Naive thymus-derived CD4-positive, alpha-beta T cell (primary cell): ENCODE data around the gene MEI4. TPM values are rescaled to one million over a fixed set of nuclear protein-coding genes. Genes with fewer than 3 reads are reported as not detected.

Experiments
- ATAC-seq: fragments of 150-1000 bp; cut with Tn5 transposase; 2 replicates; pipeline ENCODE4 v1.10.0; 2021; ENCODE audit warnings: mild to moderate bottlenecking, moderate library complexity
- CTCF ChIA-PET: fragments of 350-600 bp; sonication (Branson Sonifier 250); formaldehyde crosslinking; loops from one replicate; lab custom pipeline; 2021; ENCODE audit warnings: antibody characterized with exemption; lab: Charles Lee
- POLR2A ChIA-PET: fragments of 350-600 bp; sonication (Branson Sonifier 250); formaldehyde crosslinking; loops from one replicate; lab custom pipeline; 2021; ENCODE audit warnings: antibody characterized with exemption, inconsistent platforms; lab: Charles Lee
- DNase-seq, 9 donors: peaks; one replicate each; pipeline versions ENCODE4 v3.0.0 to v3.0.0-alpha.2; 2020 to 2022; ENCODE audit warnings: mixed read lengths in 1 of 9
- H3K27ac ChIP-seq: one replicate; pipeline ENCODE4 v1.7.0; 2013; ENCODE audit warnings: mild to moderate bottlenecking, low read depth, low read length, moderate library complexity
- H3K27me3 ChIP-seq, 2 donors: one replicate each; pipeline ENCODE4 v1.7.0; 2013; ENCODE audit warnings: low read length in 2 of 2, mild to moderate bottlenecking in 2 of 2, moderate library complexity in 2 of 2; ENCODE audit not compliant: control insufficient read depth in 2 of 2, insufficient read depth in 2 of 2
- H3K36me3 ChIP-seq, 3 experiments: 1 replicate in 2 of 3; 2 replicates in 1 of 3; pipeline ENCODE4 v1.7.0; 2013; ENCODE audit warnings: low read length in 3 of 3, mild to moderate bottlenecking in 3 of 3, moderate library complexity in 1 of 3; ENCODE audit not compliant: insufficient read depth in 3 of 3, control insufficient read depth in 2 of 3
- H3K4me1 ChIP-seq, 2 donors: one replicate each; pipeline ENCODE4 v1.7.0; 2013; ENCODE audit warnings: low read length in 2 of 2, mild to moderate bottlenecking in 2 of 2, moderate library complexity in 1 of 2; ENCODE audit not compliant: control insufficient read depth in 2 of 2, insufficient read depth in 2 of 2
- H3K4me3 ChIP-seq: 2 replicates; pipeline ENCODE4 v1.7.0; 2013; ENCODE audit warnings: mild to moderate bottlenecking, low read length
- H3K9me3 ChIP-seq, 3 experiments: 1 replicate in 2 of 3; 2 replicates in 1 of 3; pipeline ENCODE4 v1.7.0; 2013; ENCODE audit warnings: low read length in 3 of 3; ENCODE audit not compliant: control insufficient read depth in 2 of 3
- H3K27ac Mint-ChIP-seq, 9 donors: one replicate each; pipeline ENCODE4 v1.8.0; 2020 to 2022; ENCODE audit warnings: mixed read lengths in 9 of 9, mild to moderate bottlenecking in 8 of 9, moderate library complexity in 5 of 9, inconsistent platforms in 2 of 9
- H3K27me3 Mint-ChIP-seq, 5 donors: one replicate each; pipeline ENCODE4 v1.8.0; 2021 to 2022; ENCODE audit warnings: mixed read lengths in 5 of 5, mild to moderate bottlenecking in 1 of 5
- H3K36me3 Mint-ChIP-seq, 5 donors: one replicate each; pipeline ENCODE4 v1.8.0; 2020 to 2022; ENCODE audit warnings: mixed read lengths in 5 of 5, mild to moderate bottlenecking in 3 of 5, inconsistent platforms in 1 of 5
- H3K4me1 Mint-ChIP-seq, 7 donors: one replicate each; pipeline ENCODE4 v1.8.0; 2020 to 2022; ENCODE audit warnings: mixed read lengths in 7 of 7, mild to moderate bottlenecking in 3 of 7, inconsistent platforms in 1 of 7
- H3K4me3 Mint-ChIP-seq, 10 donors: one replicate each; pipeline ENCODE4 v1.8.0; 2020 to 2022; ENCODE audit warnings: mild to moderate bottlenecking in 10 of 10, mixed read lengths in 10 of 10, moderate library complexity in 6 of 10, inconsistent platforms in 2 of 10
- H3K9me3 Mint-ChIP-seq, 11 donors: one replicate each; pipeline ENCODE4 v1.8.0; 2020 to 2022; ENCODE audit warnings: mixed read lengths in 11 of 11, mild to moderate bottlenecking in 4 of 11, inconsistent platforms in 1 of 11, moderate library complexity in 1 of 11
- intact Hi-C, 2 donors: fragments of 100-400 bp; cut with micrococcal nuclease; formaldehyde crosslinking; loops; one replicate each; pipeline ENCODE4 v1.15.1; 2023
- polyA plus RNA-seq, 2 donors: library from polyadenylated mRNA; unstranded; fragments of 300-500 nt; fragmentation: Illumina TruSeq; gene quantifications; one replicate each; pipeline ENCODE4 v1.2.3, GENCODE V29; 2021
- total RNA-seq, 6 experiments: library from RNA in 5 of 6; stranded (reverse) in 5 of 6; gene quantifications; 1 replicate in 5 of 6; 2 replicates in 1 of 6; pipeline ENCODE4 v1.2.3 and lab custom pipeline; 2021 to 2026

MEI4 gene
- total and polyA plus RNA-seq, 7 experiments from 2014 or later: 0.05 to 0.08 TPM; not detected in 5

- intact Hi-C loops: no loop called here
- CTCF ChIA-PET: no interaction called here
These were observed 192.0 kb downstream of the MEI4 start for GRCh38 chr6:77844822-77845221.

GRCh38 chr6:77853401-77853800, 200.6 kb downstream of the MEI4 start:
- CTCF ChIA-PET: no interaction called here
- H3K9me3 Mint-ChIP-seq: peaks cover 0 to 11% (median 3%) of the 10 kb centered on the region in 11 donors
- H3K27ac Mint-ChIP-seq: no peak overlapping the region
- Histone ChIP-seq H3K36me3 (no peaks in the 10 kb centered on the region), H3K27me3 (no peaks in the 10 kb centered on the region), H3K4me1 (no peaks in the 10 kb centered on the region), H3K27ac (no peak overlapping the region), H3K4me3 (no peak overlapping the region), H3K9me3 (no peaks in the 10 kb centered on the region)
- H3K27me3 Mint-ChIP-seq: no peaks in the 10 kb centered on the region
- no peak for DNase-seq
- H3K4me3 Mint-ChIP-seq: no peak overlapping the region
- no peaks in the 10 kb centered on the region for H3K36me3 Mint-ChIP-seq
- no peaks in the 10 kb centered on the region for H3K4me1 Mint-ChIP-seq
- intact Hi-C loops: no loop called here
- ATAC-seq: no peak
- POLR2A ChIA-PET: no interaction called here

More at GRCh38 chr6:77844822-77845221, 192.0 kb downstream of the MEI4 start:
- POLR2A ChIA-PET: no interaction called here
- H3K36me3 ChIP-seq: no peaks in the 10 kb centered on the region
- no peaks in the 10 kb centered on the region for H3K9me3 ChIP-seq
- H3K36me3 Mint-ChIP-seq: no peaks in the 10 kb centered on the region
- H3K27me3 Mint-ChIP-seq: no peaks in the 10 kb centered on the region
- ATAC-seq (no peak), DNase-seq (no peak)
- H3K4me1 ChIP-seq: no peaks in the 10 kb centered on the region
- no peaks in the 10 kb centered on the region for H3K4me1 Mint-ChIP-seq
- H3K4me3 ChIP-seq: no peak overlapping the region
- H3K27ac Mint-ChIP-seq: no peak overlapping the region
- H3K27me3 ChIP-seq: no peaks in the 10 kb centered on the region
- no peak overlapping the region for H3K4me3 Mint-ChIP-seq
- H3K27ac ChIP-seq: no peak overlapping the region
- H3K9me3 Mint-ChIP-seq: peaks cover 0 to 11% (median 5%) of the 10 kb centered on the region in 11 donors

- no peaks in the 10 kb centered on the region for H3K27me3 ChIP-seq
- Mint-ChIP-seq H3K36me3 (no peaks in the 10 kb centered on the region), H3K27ac (no peak overlapping the region), H3K4me1 (no peaks in the 10 kb centered on the region), H3K9me3 (peaks cover 0 to 10% (median 5%) of the 10 kb centered on the region in 11 donors), H3K27me3 (no peaks in the 10 kb centered on the region), H3K4me3 (no peak overlapping the region)
- H3K27ac ChIP-seq: no peak overlapping the region
- ChIA-PET POLR2A (no interaction called here), CTCF (no interaction called here)
- no peak overlapping the region for H3K4me3 ChIP-seq
- H3K4me1 ChIP-seq: no peaks in the 10 kb centered on the region
- ATAC-seq (no peak), DNase-seq (no peak)
- H3K9me3 ChIP-seq: no peaks in the 10 kb centered on the region
- intact Hi-C loops: no loop called here
- H3K36me3 ChIP-seq: no peaks in the 10 kb centered on the region
These were observed 203.6 kb downstream of the MEI4 start for GRCh38 chr6:77856391-77856790.

GRCh38 chr6:77857421-77857820, 204.6 kb downstream of the MEI4 start:
- Mint-ChIP-seq H3K9me3 (peaks cover 0 to 13% (median 8%) of the 10 kb centered on the region in 11 donors), H3K27me3 (no peaks in the 10 kb centered on the region), H3K36me3 (no peaks in the 10 kb centered on the region), H3K4me1 (no peaks in the 10 kb centered on the region), H3K27ac (no peak overlapping the region), H3K4me3 (no peak overlapping the region)
- ChIA-PET POLR2A (no interaction called here), CTCF (no interaction called here)
- H3K27me3 ChIP-seq: no peaks in the 10 kb centered on the region
- H3K4me1 ChIP-seq: no peaks in the 10 kb centered on the region
- no peak overlapping the region for H3K4me3 ChIP-seq
- intact Hi-C loops: no loop called here
- no peaks in the 10 kb centered on the region for H3K9me3 ChIP-seq
- no peak overlapping the region for H3K27ac ChIP-seq
- ATAC-seq (no peak), DNase-seq (no peak)
- H3K36me3 ChIP-seq: no peaks in the 10 kb centered on the region

- CTCF ChIA-PET: no interaction called here
- no peak overlapping the region for H3K4me3 ChIP-seq
- Mint-ChIP-seq H3K27me3 (no peaks in the 10 kb centered on the region), H3K4me3 (no peak overlapping the region), H3K36me3 (no peaks in the 10 kb centered on the region), H3K4me1 (no peaks in the 10 kb centered on the region), H3K9me3 (peaks cover 0 to 10% (median 5%) of the 10 kb centered on the region in 11 donors), H3K27ac (no peak overlapping the region)
- no peaks in the 10 kb centered on the region for H3K4me1 ChIP-seq
- H3K27me3 ChIP-seq: no peaks in the 10 kb centered on the region
- POLR2A ChIA-PET: no interaction called here
- no peaks in the 10 kb centered on the region for H3K9me3 ChIP-seq
- intact Hi-C loops: no loop called here
- ATAC-seq (no peak), DNase-seq (no peak)
- H3K27ac ChIP-seq: no peak overlapping the region
- H3K36me3 ChIP-seq: no peaks in the 10 kb centered on the region
These were observed 223.5 kb downstream of the MEI4 start for GRCh38 chr6:77876300-77876699.

- Histone ChIP-seq H3K27me3 (no peaks in the 10 kb centered on the region), H3K9me3 (no peaks in the 10 kb centered on the region), H3K4me3 (no peak overlapping the region), H3K4me1 (no peaks in the 10 kb centered on the region), H3K36me3 (no peaks in the 10 kb centered on the region), H3K27ac (no peak overlapping the region)
- CTCF ChIA-PET: no interaction called here
- ATAC-seq (no peak), DNase-seq (no peak)
- H3K36me3 Mint-ChIP-seq: no peaks in the 10 kb centered on the region
- no peak overlapping the region for H3K27ac Mint-ChIP-seq
- intact Hi-C loops: no loop called here
- H3K9me3 Mint-ChIP-seq: peaks cover 0 to 9% (median 5%) of the 10 kb centered on the region in 11 donors
- no peak overlapping the region for H3K4me3 Mint-ChIP-seq
- no peaks in the 10 kb centered on the region for H3K27me3 Mint-ChIP-seq
- H3K4me1 Mint-ChIP-seq: no peaks in the 10 kb centered on the region
- POLR2A ChIA-PET: no interaction called here
These were observed 226.7 kb downstream of the MEI4 start for GRCh38 chr6:77879527-77879926.

GRCh38 chr6:77880501-77880900, 227.7 kb downstream of the MEI4 start:
- Histone ChIP-seq H3K4me3 (no peak overlapping the region), H3K4me1 (no peaks in the 10 kb centered on the region), H3K36me3 (no peaks in the 10 kb centered on the region), H3K27me3 (no peaks in the 10 kb centered on the region), H3K27ac (no peak overlapping the region), H3K9me3 (no peaks in the 10 kb centered on the region)
- DNase-seq (no peak), ATAC-seq (no peak)
- Mint-ChIP-seq H3K36me3 (no peaks in the 10 kb centered on the region), H3K27ac (no peak overlapping the region), H3K4me3 (no peak overlapping the region), H3K4me1 (no peaks in the 10 kb centered on the region), H3K27me3 (no peaks in the 10 kb centered on the region), H3K9me3 (peaks cover 0 to 6% (median 3%) of the 10 kb centered on the region in 11 donors)
- intact Hi-C loops: no loop called here
- CTCF ChIA-PET: no interaction called here
- POLR2A ChIA-PET: no interaction called here
